Transverse colon (tissue), 4 donors: ENCODE results near the gene RTRAF. TPM values are rescaled to one million over a fixed set of nuclear protein-coding genes. Genes with fewer than 3 reads are reported as not detected.

ENCODE experiments used
- DNase-seq: peaks from one replicate; pipeline ENCODE4 v3.0.0-alpha.2; 2019
- H3K27ac ChIP-seq, 4 donors: fragments of 200-600 bp; sonication (generic); 2 replicates each; pipeline ENCODE4 v1.5.1; 2016 to 2018; ENCODE audit warnings: inconsistent platforms in 4 of 4
- H3K27me3 ChIP-seq: fragments of 200-600 bp; sonication (generic); 2 replicates; pipeline ENCODE4 v1.5.1; 2017; ENCODE audit warnings: inconsistent platforms
- H3K36me3 ChIP-seq, 4 donors: fragments of 200-600 bp; sonication (generic); 2 replicates each; pipeline ENCODE4 v1.5.1; 2017 to 2019; ENCODE audit warnings: inconsistent platforms in 4 of 4
- H3K4me1 ChIP-seq, 4 donors: fragments of 200-600 bp; sonication (generic); 2 replicates each; pipeline ENCODE4 v1.5.1; 2017 to 2020; ENCODE audit warnings: inconsistent platforms in 4 of 4
- H3K4me3 ChIP-seq, 4 donors: fragments of 200-600 bp; sonication (generic); 1 replicate in 1 of 4; 2 replicates in 3 of 4; pipeline versions ENCODE4 v1.5.1 to v1.6.1; 2017 to 2019; ENCODE audit warnings: inconsistent platforms in 4 of 4
- H3K9me3 ChIP-seq, 2 donors: fragments of 200-600 bp; sonication (generic); 2 replicates each; pipeline ENCODE4 v1.5.1; 2017 to 2019; ENCODE audit warnings: inconsistent platforms in 2 of 2
- EP300 ChIP-seq: sonication (generic); formaldehyde crosslinking; IDR thresholded peaks from one replicate; pipeline ENCODE4 v1.6.1; 2017; ENCODE audit warnings: antibody characterized with exemption, low read depth
- POLR2A ChIP-seq: fragments of 450-650 bp; IDR thresholded peaks from one replicate; pipeline ENCODE4 v1.6.1; 2016; ENCODE audit warnings: antibody characterized with exemption, mild to moderate bottlenecking, moderate library complexity
- POLR2AphosphoS5 ChIP-seq, 3 donors: sonication (generic); formaldehyde crosslinking; IDR thresholded peaks; one replicate each; pipeline ENCODE4 v1.6.1; 2016; ENCODE audit warnings: antibody characterized with exemption in 3 of 3
- WGBS, 2 donors: methylation state at CpG; one replicate each; pipeline ENCODE4 v1.1.5; 2018; ENCODE audit warnings: low coverage in 1 of 2; 5-methylcytosine and 5-hydroxymethylcytosine counted together
- in situ Hi-C, 4 donors: fragments of 200-750 bp; cut with MboI; loops; one replicate each; pipeline versions ENCODE4 v1.15.0 to v1.15.1; 2017; ENCODE audit warnings: low sequenced_read_pairs in 3 of 4, low pct_ligation_motif_present in 1 of 4, low pct_unique_long_range_greater_than_20kb in 1 of 4
- intact Hi-C: fragments of 100-400 bp; cut with DNase I; formaldehyde crosslinking; loops from one replicate; pipeline ENCODE4 v1.15.1; 2023; ENCODE audit warnings: low total_unique reads
- total RNA-seq, 4 donors: library from RNA; depleted of rRNA; stranded (reverse); fragments of >200 nt; gene quantifications; one replicate each; pipeline ENCODE4 v1.1.0, GENCODE V29; 2016
- TF ChIP-seq, protein P1 (sequence below), 5 experiments: fragments of 200-600 bp in 3 of 5; fragments of 450-650 bp in 2 of 5; sonication (generic) in 3 of 5; IDR thresholded peaks; 1 replicate in 2 of 5; 2 replicates in 3 of 5; pipeline ENCODE4 v1.5.1; 2016 to 2017; ENCODE audit warnings: antibody characterized with exemption in 5 of 5, inconsistent platforms in 3 of 5, mild to moderate bottlenecking in 2 of 5, moderate library complexity in 1 of 5

Gene RTRAF
- total RNA-seq, 4 donors from 2014 or later, result 28.1 to 92.8 (median 51.5) TPM

DNA sequence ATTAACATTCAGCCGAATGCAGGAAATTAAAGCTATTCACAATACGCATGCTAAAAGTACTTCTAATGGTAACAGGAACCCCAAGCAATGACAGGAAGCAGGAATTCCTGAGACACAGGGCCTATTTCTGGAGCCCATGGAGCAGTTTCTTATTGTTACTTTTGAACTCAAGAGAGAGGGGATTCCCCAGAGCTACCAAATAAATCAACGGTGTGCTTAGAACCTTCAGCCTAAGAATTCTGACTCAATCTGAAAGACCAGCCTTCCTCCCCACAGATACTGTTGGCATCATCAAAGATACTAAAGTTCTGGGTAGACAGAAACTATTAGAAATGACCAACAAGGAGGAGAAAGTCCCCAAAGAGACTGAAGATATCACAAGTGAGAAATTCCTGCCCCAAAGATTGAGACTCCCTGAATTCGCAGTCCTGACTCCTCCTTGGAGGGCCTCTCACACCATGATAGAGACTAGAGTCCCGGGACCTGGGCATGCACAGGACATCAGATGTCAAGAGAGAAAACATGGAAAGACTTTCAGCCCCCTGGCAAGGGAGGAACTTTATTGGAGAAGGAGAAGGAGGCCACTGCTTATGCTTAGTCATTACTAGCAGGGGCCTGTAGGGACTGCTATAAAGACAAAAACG lies 32.7 kb downstream of the RTRAF start:
- peak overlapping the region; percentile 66 to 79 (median 76) for H3K27ac ChIP-seq
- H3K36me3 ChIP-seq, result no peaks in the 10 kb centered on the region
- H3K27me3 ChIP-seq, result no peaks in the 10 kb centered on the region
- 48 to 54% methylated on average over 5 to 6 of the region's 6 CpGs for WGBS, 2 donors
- no peak for TF ChIP-seq POLR2A
- TF ChIP-seq, protein P1, sequence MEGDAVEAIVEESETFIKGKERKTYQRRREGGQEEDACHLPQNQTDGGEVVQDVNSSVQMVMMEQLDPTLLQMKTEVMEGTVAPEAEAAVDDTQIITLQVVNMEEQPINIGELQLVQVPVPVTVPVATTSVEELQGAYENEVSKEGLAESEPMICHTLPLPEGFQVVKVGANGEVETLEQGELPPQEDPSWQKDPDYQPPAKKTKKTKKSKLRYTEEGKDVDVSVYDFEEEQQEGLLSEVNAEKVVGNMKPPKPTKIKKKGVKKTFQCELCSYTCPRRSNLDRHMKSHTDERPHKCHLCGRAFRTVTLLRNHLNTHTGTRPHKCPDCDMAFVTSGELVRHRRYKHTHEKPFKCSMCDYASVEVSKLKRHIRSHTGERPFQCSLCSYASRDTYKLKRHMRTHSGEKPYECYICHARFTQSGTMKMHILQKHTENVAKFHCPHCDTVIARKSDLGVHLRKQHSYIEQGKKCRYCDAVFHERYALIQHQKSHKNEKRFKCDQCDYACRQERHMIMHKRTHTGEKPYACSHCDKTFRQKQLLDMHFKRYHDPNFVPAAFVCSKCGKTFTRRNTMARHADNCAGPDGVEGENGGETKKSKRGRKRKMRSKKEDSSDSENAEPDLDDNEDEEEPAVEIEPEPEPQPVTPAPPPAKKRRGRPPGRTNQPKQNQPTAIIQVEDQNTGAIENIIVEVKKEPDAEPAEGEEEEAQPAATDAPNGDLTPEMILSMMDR (IDR thresholded peaks at IDR 0.05), result no peak
- no peak for TF ChIP-seq EP300
- TF ChIP-seq POLR2AphosphoS5 (IDR thresholded peaks at IDR 0.05), result no peak
- no peak for DNase-seq
- in situ Hi-C loops, result loop anchor here in 1 of 4 donors (25.0 kb wide), 2 partner anchors 240 to 465 kb away; partner anchors contain the start of gene PTGDR
- H3K4me3 ChIP-seq, result no peak overlapping the region
- intact Hi-C loops, result no loop called here
- no peaks in the 10 kb centered on the region for H3K9me3 ChIP-seq
- H3K4me1 ChIP-seq, result peaks cover 8 to 43% (median 34%) of the 10 kb centered on the region in 4 donors

DNA sequence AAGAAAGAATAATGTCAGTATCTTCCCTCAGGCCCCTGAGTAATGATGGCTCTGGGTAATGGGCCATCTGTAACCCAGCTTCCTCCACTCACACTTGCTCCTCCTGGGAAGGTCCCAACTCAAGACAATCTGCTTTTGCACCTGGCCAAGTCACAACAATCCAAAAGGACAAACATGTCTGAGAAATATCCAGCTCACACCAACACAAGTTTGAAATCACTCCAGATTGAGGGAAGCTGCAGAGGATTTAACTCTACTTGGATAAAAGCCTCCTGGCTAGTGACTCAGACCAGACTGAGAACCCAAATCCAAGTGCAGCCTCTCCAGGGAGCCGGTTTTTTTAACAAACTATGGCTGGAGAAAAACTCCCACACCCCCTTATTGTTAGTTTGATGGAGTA lies 34.2 kb downstream of the RTRAF start:
- H3K4me3 ChIP-seq, result no peak overlapping the region
- in situ Hi-C loops, result loop anchor here in 1 of 4 donors (25.0 kb wide), 2 partner anchors 239 to 464 kb away; partner anchors contain the start of gene PTGDR
- H3K9me3 ChIP-seq, result no peaks in the 10 kb centered on the region
- WGBS, 2 donors, result 0 to 100% methylated on average over 1 of the region's 1 CpG
- H3K27me3 ChIP-seq, result no peaks in the 10 kb centered on the region
- peaks cover 8 to 36% (median 30%) of the 10 kb centered on the region in 4 donors for H3K4me1 ChIP-seq
- intact Hi-C loops, result no loop called here
- no peak overlapping the region for H3K27ac ChIP-seq
- TF ChIP-seq POLR2A (no peak), EP300 (no peak), POLR2AphosphoS5 (IDR thresholded peaks at IDR 0.05) (no peak)
- TF ChIP-seq, protein P1 (IDR thresholded peaks at IDR 0.05), result no peak
- H3K36me3 ChIP-seq, result no peaks in the 10 kb centered on the region
- no peak for DNase-seq

DNA sequence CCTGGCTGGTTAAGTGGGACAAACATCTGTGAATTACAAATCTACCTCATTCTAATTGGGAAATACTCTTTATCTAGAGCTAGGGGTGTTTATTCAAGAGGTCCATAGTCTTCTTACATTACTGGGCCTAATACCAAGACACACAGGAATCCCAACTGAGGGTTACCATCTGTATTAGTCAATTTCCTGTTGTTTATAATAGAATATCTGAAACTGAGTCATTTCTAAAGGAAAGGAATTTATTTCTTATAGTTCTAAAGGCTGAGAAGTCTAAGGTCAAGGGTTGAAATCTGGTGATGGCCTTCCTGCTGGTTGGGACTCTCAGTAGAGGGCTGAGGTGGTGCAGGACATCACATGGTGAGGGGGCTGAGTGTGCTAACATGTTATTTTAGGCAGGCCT lies 36.0 kb downstream of the RTRAF start:
- in situ Hi-C loops, result no loop called here

DNA sequence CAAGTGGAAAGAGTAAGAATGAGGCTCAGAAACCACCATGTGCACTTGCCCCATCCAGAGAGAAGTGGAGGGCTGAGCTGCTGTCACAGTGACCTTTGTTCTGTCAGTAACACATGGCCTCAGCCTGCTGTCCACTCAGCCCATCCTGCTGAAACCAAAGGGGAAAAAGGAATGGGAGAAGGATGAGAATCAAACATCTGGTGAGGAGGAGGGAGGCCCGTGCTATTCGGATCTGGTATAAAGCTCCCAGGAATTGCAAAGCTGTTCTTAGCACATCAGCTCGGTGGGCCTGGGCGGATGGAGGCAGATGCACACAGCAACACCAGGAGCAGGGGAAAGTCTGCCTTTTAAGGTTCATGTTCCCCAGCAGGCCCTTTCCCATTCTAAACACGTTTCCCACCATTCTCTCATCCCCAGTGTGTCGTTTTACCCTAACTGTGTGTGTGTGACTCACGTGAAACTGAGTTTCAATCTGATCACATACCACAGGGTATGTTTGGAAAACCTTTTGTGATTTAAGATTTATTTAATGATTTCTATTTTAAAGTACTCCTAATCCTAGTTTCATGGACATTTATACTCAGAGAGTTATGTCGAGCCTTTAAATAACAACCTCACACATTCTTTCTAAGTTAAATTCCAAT lies 36.8 kb downstream of the RTRAF start:
- Histone ChIP-seq H3K4me1 (peaks cover 0 to 13% (median 9%) of the 10 kb centered on the region in 4 donors), H3K27ac (no peak overlapping the region), H3K27me3 (no peaks in the 10 kb centered on the region), H3K4me3 (no peak overlapping the region), H3K9me3 (no peaks in the 10 kb centered on the region), H3K36me3 (no peaks in the 10 kb centered on the region)
- in situ Hi-C loops (no loop called here), intact Hi-C loops (no loop called here)
- DNase-seq, result no peak
- TF ChIP-seq, protein P1 (IDR thresholded peaks at IDR 0.05), result no peak
- TF ChIP-seq POLR2AphosphoS5 (IDR thresholded peaks at IDR 0.05) (no peak), EP300 (no peak), POLR2A (no peak)
- WGBS, 2 donors, result 86 to 100% methylated on average over 1 to 8 of the region's 8 CpGs

More for the DNA sequence above, 36.0 kb downstream of the RTRAF start:
- no peak for DNase-seq
- intact Hi-C loops, result no loop called here
- TF ChIP-seq POLR2AphosphoS5 (IDR thresholded peaks at IDR 0.05) (no peak), POLR2A (no peak), EP300 (no peak)
- TF ChIP-seq, protein P1 (IDR thresholded peaks at IDR 0.05), result no peak
- Histone ChIP-seq H3K4me1 (peaks cover 0 to 20% (median 15%) of the 10 kb centered on the region in 4 donors), H3K27me3 (no peaks in the 10 kb centered on the region), H3K36me3 (no peaks in the 10 kb centered on the region), H3K27ac (no peak overlapping the region), H3K9me3 (no peaks in the 10 kb centered on the region), H3K4me3 (no peak overlapping the region)
